DMS 273 treated with DMSO at 0.1 percent for 48 hours (cell line): ENCODE data around the gene SLC25A21.
"Not testable (repeated sequence)": the region's sequence is repeated elsewhere in the genome, so short reads cannot be mapped to it uniquely, and the experiment has no call there.

Experiments used
- DNase-seq: peaks from one replicate; lab custom pipeline; 2025; lab: John Stamatoyannopoulos, UW

The SLC25A21 gene

GRCh38 chr14:36820901-36821300 lies 351.5 kb downstream of the SLC25A21 start:
- DNase-seq, result no peak

GRCh38 chr14:36820111-36820709 lies 352.2 kb downstream of the SLC25A21 start:
- DNase-seq, result no peak

GRCh38 chr14:36818794-36819384 lies 353.5 kb downstream of the SLC25A21 start:
- no peak for DNase-seq

GRCh38 chr14:36818246-36818645 lies 354.2 kb downstream of the SLC25A21 start:
- no peak for DNase-seq

- DNase-seq, result no peak
Measured at GRCh38 chr14:36817071-36817930, 355.1 kb downstream of the SLC25A21 start.

GRCh38 chr14:36816481-36816880 lies 355.9 kb downstream of the SLC25A21 start:
- DNase-seq, result no peak

- DNase-seq, result not testable (repeated sequence)
Measured at GRCh38 chr14:36814783-36815182, 357.6 kb downstream of the SLC25A21 start.

GRCh38 chr14:36810209-36810608 lies 362.2 kb downstream of the SLC25A21 start:
- no peak for DNase-seq

- no peak for DNase-seq
Measured at GRCh38 chr14:36807727-36808126, 364.7 kb downstream of the SLC25A21 start.

- no peak for DNase-seq
Measured at GRCh38 chr14:36805131-36805559, 367.3 kb downstream of the SLC25A21 start.

- DNase-seq, result no peak
Measured at GRCh38 chr14:36797634-36798033, 374.8 kb downstream of the SLC25A21 start.

- no peak for DNase-seq
Measured at GRCh38 chr14:36791402-36791801, 381.0 kb downstream of the SLC25A21 start.

GRCh38 chr14:36785511-36785910 lies 386.9 kb downstream of the SLC25A21 start:
- no peak for DNase-seq

- DNase-seq, result no peak
Measured at GRCh38 chr14:36784541-36784940, 387.9 kb downstream of the SLC25A21 start.

- no peak for DNase-seq
Measured at GRCh38 chr14:36781897-36782296, 390.5 kb downstream of the SLC25A21 start.

- DNase-seq, result no peak
Measured at GRCh38 chr14:36773558-36773957, 398.8 kb downstream of the SLC25A21 start.

- DNase-seq, result no peak
Measured at GRCh38 chr14:36773136-36773540, 399.3 kb downstream of the SLC25A21 start.

GRCh38 chr14:36771028-36771640 lies 401.3 kb downstream of the SLC25A21 start:
- no peak for DNase-seq

GRCh38 chr14:36768638-36769337 lies 403.6 kb downstream of the SLC25A21 start:
- no peak for DNase-seq

- peak; percentile 6 for DNase-seq
Measured at GRCh38 chr14:36767603-36768281, 404.7 kb downstream of the SLC25A21 start.

- DNase-seq, result no peak
Measured at GRCh38 chr14:36766974-36767373, 405.4 kb downstream of the SLC25A21 start.
